ENCODE results near the gene TMEM163.

- no peak for TF ChIP-seq POLR2A (IDR thresholded peaks at IDR 0.05; ENCODE audit: low read depth, low read length)
- TF ChIP-seq TAF1 (IDR thresholded peaks at IDR 0.05; ENCODE audit: low read depth, low read length), result no peak
Measured at GRCh38 chr2:134507697-134508096, 211.1 kb downstream of the TMEM163 start.
